PC-3 (cell line): ENCODE results near the gene ST14. TPM values are rescaled to one million over a fixed set of nuclear protein-coding genes. Genes with fewer than 3 reads are reported as not detected.

ENCODE experiments used
- ATAC-seq: fragments of 200-7000 bp; cut with Tn5 transposase; 2 replicates; pipeline ENCODE4 v1.9.1; 2020; ENCODE audit warnings: mild to moderate bottlenecking, moderate library complexity
- BruUV-seq: library from RNA; stranded (reverse); fragments of 400-500 nt; replicated peaks from 2 replicates; lab custom pipeline; 2021; lab: Mats Ljungman, UMichigan
- CTCF ChIA-PET: fragments of 300-600 bp; sonication (Branson Sonifier 250); formaldehyde crosslinking; loops from one replicate; lab custom pipeline; 2022; ENCODE audit warnings: antibody characterized with exemption; lab: Charles Lee
- POLR2A ChIA-PET: fragments of 300-600 bp; sonication (Branson Sonifier 250); formaldehyde crosslinking; loops from one replicate; lab custom pipeline; 2022; ENCODE audit warnings: antibody characterized with exemption; ENCODE audit not compliant: unreplicated experiment; lab: Charles Lee
- DNase-seq: peaks from one replicate; pipeline ENCODE4 v3.0.0-alpha.2; 2015
- H2AFZ ChIP-seq: fragments of 300-600 bp; sonication (generic); 2 replicates; pipeline ENCODE4 v1.6.0; 2016; ENCODE audit warnings: antibody characterized with exemption, low read length
- H3F3A ChIP-seq: fragments of 300-600 bp; sonication (generic); one replicate; pipeline ENCODE4 v1.6.0; 2017; ENCODE audit warnings: antibody characterized with exemption, low read length, control low read depth, mild to moderate bottlenecking; ENCODE audit not compliant: unreplicated experiment
- H3K27ac ChIP-seq: fragments of 300-600 bp; sonication (generic); 2 replicates; pipeline ENCODE4 v1.5.1; 2016; ENCODE audit warnings: mild to moderate bottlenecking, low read length
- H3K27me3 ChIP-seq: fragments of 300-600 bp; sonication (generic); 2 replicates; pipeline ENCODE4 v1.6.1; 2016; ENCODE audit warnings: low read length, mixed read lengths
- H3K36me3 ChIP-seq: fragments of 300-600 bp; sonication (generic); 2 replicates; pipeline ENCODE4 v1.6.1; 2016; ENCODE audit warnings: low read depth, mixed run types, low read length, mixed read lengths
- H3K4me1 ChIP-seq: fragments of 300-600 bp; sonication (generic); 2 replicates; pipeline ENCODE4 v1.5.1; 2016; ENCODE audit warnings: low read length; ENCODE audit not compliant: insufficient read depth
- H3K4me2 ChIP-seq: fragments of 300-600 bp; sonication (generic); 2 replicates; pipeline ENCODE4 v1.6.0; 2016; ENCODE audit warnings: low read length
- H3K4me3 ChIP-seq: fragments of 300-600 bp; sonication (generic); 2 replicates; pipeline ENCODE4 v1.5.1; 2016; ENCODE audit warnings: mild to moderate bottlenecking, low read length, mixed read lengths
- H3K79me2 ChIP-seq: fragments of 300-600 bp; sonication (generic); 2 replicates; pipeline ENCODE4 v1.6.1; 2017; ENCODE audit warnings: low read length, mixed read lengths
- H3K9ac ChIP-seq: fragments of 300-600 bp; sonication (generic); 2 replicates; pipeline ENCODE4 v1.6.0; 2016; ENCODE audit warnings: mild to moderate bottlenecking, low read length
- H3K9me2 ChIP-seq: fragments of 300-600 bp; sonication (generic); replicated peaks from 2 replicates; pipeline ENCODE4 v1.6.1; 2016; ENCODE audit warnings: mixed run types, low read length, mixed read lengths
- H3K9me3 ChIP-seq: fragments of 300-600 bp; sonication (generic); 2 replicates; pipeline ENCODE4 v1.6.1; 2016; ENCODE audit warnings: low read length, mixed read lengths
- H4K20me1 ChIP-seq: fragments of 300-600 bp; sonication (generic); 2 replicates; pipeline ENCODE4 v1.6.1; 2016; ENCODE audit warnings: low read length, mixed read lengths
- CTCF ChIP-seq: fragments of 300-600 bp; sonication (generic); conservative IDR thresholded peaks from 2 replicates; pipeline ENCODE4 v1.5.1; 2017; ENCODE audit warnings: antibody characterized with exemption, low read depth, mild to moderate bottlenecking, low read length
- EZH2 ChIP-seq: fragments of 300-600 bp; sonication (generic); IDR thresholded peaks from one replicate; pipeline ENCODE4 v1.6.1; 2017; ENCODE audit warnings: antibody characterized with exemption, mild to moderate bottlenecking, low read length; ENCODE audit not compliant: unreplicated experiment
- EZH2phosphoT487 ChIP-seq: fragments of 300-600 bp; sonication (generic); IDR thresholded peaks from 2 replicates; pipeline ENCODE4 v1.6.1; 2018; ENCODE audit warnings: mild to moderate bottlenecking, antibody characterized with exemption, low read length, borderline replicate concordance
- intact Hi-C: fragments of 100-400 bp; cut with micrococcal nuclease; formaldehyde crosslinking; loops from 2 replicates; pipeline ENCODE4 v1.9.0; 2023
- total RNA-seq: library from RNA; depleted of rRNA; stranded (reverse); fragments of >200 nt; gene quantifications from 2 replicates; pipeline ENCODE4 v1.2.3, GENCODE V29; 2014

ST14 gene
- total RNA-seq, 1 experiment from 2014 or later: 231 TPM

GRCh38 chr11:130120045-130120444, 39.5 kb upstream of the ST14 start:
- Histone ChIP-seq H3K4me1 (peaks cover 16% of the 10 kb centered on the region), H3K9me2 (no peaks in the 10 kb centered on the region), H3K36me3 (peaks cover 39% of the 10 kb centered on the region), H3K4me2 (no peak overlapping the region), H3K79me2 (peaks cover 42% of the 10 kb centered on the region), H2AFZ (no peak overlapping the region), H3K27ac (no peak overlapping the region), H3K9me3 (no peaks in the 10 kb centered on the region), H3K4me3 (no peak overlapping the region), H4K20me1 (no peaks in the 10 kb centered on the region), H3F3A (no peaks in the 10 kb centered on the region), H3K27me3 (no peaks in the 10 kb centered on the region), H3K9ac (no peak overlapping the region)
- DNase-seq (no peak), ATAC-seq (no peak)
- no peak for TF ChIP-seq EZH2phosphoT487
- TF ChIP-seq EZH2: no peak
- no peak for TF ChIP-seq CTCF
- intact Hi-C loops: no loop called here
- ChIA-PET CTCF (no interaction called here), POLR2A (no interaction called here)
- no TSS peak for BruUV-seq

GRCh38 chr11:130121445-130121978, 38.1 kb upstream of the ST14 start:
- TF ChIP-seq EZH2: no peak
- TF ChIP-seq CTCF: no peak
- no peak for TF ChIP-seq EZH2phosphoT487
- Histone ChIP-seq H2AFZ (no peak overlapping the region), H3K27me3 (no peaks in the 10 kb centered on the region), H3K4me3 (no peak overlapping the region), H3F3A (no peaks in the 10 kb centered on the region), H3K9ac (no peak overlapping the region), H3K79me2 (peaks cover 55% of the 10 kb centered on the region), H3K4me2 (no peak overlapping the region), H3K9me2 (no peaks in the 10 kb centered on the region), H3K36me3 (peaks cover 52% of the 10 kb centered on the region), H3K4me1 (peaks cover 16% of the 10 kb centered on the region), H4K20me1 (no peaks in the 10 kb centered on the region), H3K9me3 (no peaks in the 10 kb centered on the region), H3K27ac (no peak overlapping the region)
- intact Hi-C loops: no loop called here
- BruUV-seq: no TSS peak
- POLR2A ChIA-PET: interaction anchor here (0.7 kb wide), 1 partner anchor 10 kb away, joined by 6 read pairs; no protein-coding TSS in a partner anchor
- CTCF ChIA-PET: interaction anchor here (1.1 kb wide), 1 partner anchor 11 kb away, joined by 3 read pairs; no protein-coding TSS in a partner anchor
- no peak for DNase-seq
- ATAC-seq: no peak

GRCh38 chr11:130122141-130122575, 37.4 kb upstream of the ST14 start:
- H3K9ac ChIP-seq: no peak overlapping the region
- no peaks in the 10 kb centered on the region for H3F3A ChIP-seq
- intact Hi-C loops: no loop called here
- ChIA-PET POLR2A (no interaction called here), CTCF (interaction anchor here (1.1 kb wide), 1 partner anchor 10 kb away, joined by 3 read pairs; no protein-coding TSS in a partner anchor)
- H4K20me1 ChIP-seq: no peaks in the 10 kb centered on the region
- H2AFZ ChIP-seq: no peak overlapping the region
- peaks cover 56% of the 10 kb centered on the region for H3K36me3 ChIP-seq
- H3K79me2 ChIP-seq: peaks cover 55% of the 10 kb centered on the region
- ATAC-seq (no peak), DNase-seq (peak; percentile 21)
- no peak overlapping the region for H3K4me2 ChIP-seq
- no peaks in the 10 kb centered on the region for H3K27me3 ChIP-seq
- BruUV-seq: TSS peak; percentile 29
- no peaks in the 10 kb centered on the region for H3K9me3 ChIP-seq
- TF ChIP-seq EZH2 (no peak), CTCF (no peak), EZH2phosphoT487 (no peak)
- H3K4me3 ChIP-seq: no peak overlapping the region
- H3K9me2 ChIP-seq: no peaks in the 10 kb centered on the region
- no peak overlapping the region for H3K27ac ChIP-seq
- H3K4me1 ChIP-seq: peaks cover 16% of the 10 kb centered on the region
